Lower leg skin (tissue), 3 donors: Measurements from ENCODE around the gene FBXO41.

ENCODE experiments used
- POLR2A ChIP-seq, 2 donors: fragments of 450-650 bp; IDR thresholded peaks; one replicate each; pipeline ENCODE4 v1.6.1; 2016 to 2017; ENCODE audit warnings: antibody characterized with exemption in 2 of 2, mild to moderate bottlenecking in 1 of 2, moderate library complexity in 1 of 2
- TF ChIP-seq, protein P1 (sequence below), 3 donors: fragments of 450-650 bp; IDR thresholded peaks; one replicate each; pipeline ENCODE4 v1.5.1; 2016; ENCODE audit warnings: antibody characterized with exemption in 3 of 3, mild to moderate bottlenecking in 3 of 3, moderate library complexity in 2 of 3

DNA sequence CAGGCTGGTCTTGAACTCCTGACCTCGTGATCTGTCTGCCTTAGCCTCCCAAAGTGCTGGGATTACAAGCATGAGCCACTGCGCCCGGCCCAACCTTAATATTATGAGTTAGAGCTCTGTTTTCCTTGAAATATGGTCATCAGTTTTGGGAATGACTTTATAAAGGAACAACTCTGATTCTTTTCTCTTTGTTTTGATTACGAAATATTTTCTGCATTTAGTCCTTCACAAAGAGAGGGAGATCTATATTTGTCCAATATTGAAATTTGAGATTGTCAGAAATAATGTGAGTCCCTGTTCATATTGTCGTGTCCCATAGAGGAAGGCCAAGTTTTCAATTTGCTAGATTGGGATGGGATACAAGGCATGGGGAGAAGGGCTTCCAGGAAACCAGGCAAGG is 67.1 kb downstream of the FBXO41 start:
- TF ChIP-seq POLR2A (IDR thresholded peaks at IDR 0.05): no peak
- TF ChIP-seq, protein P1, sequence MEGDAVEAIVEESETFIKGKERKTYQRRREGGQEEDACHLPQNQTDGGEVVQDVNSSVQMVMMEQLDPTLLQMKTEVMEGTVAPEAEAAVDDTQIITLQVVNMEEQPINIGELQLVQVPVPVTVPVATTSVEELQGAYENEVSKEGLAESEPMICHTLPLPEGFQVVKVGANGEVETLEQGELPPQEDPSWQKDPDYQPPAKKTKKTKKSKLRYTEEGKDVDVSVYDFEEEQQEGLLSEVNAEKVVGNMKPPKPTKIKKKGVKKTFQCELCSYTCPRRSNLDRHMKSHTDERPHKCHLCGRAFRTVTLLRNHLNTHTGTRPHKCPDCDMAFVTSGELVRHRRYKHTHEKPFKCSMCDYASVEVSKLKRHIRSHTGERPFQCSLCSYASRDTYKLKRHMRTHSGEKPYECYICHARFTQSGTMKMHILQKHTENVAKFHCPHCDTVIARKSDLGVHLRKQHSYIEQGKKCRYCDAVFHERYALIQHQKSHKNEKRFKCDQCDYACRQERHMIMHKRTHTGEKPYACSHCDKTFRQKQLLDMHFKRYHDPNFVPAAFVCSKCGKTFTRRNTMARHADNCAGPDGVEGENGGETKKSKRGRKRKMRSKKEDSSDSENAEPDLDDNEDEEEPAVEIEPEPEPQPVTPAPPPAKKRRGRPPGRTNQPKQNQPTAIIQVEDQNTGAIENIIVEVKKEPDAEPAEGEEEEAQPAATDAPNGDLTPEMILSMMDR (IDR thresholded peaks at IDR 0.05): no peak
